NCI-H1694 treated with DMSO at 0.1 percent for 48 hours (cell line): ENCODE measurements around the gene FBN2.
"Not testable (repeated sequence)": the region's sequence is repeated elsewhere in the genome, so short reads cannot be mapped to it uniquely, and the experiment has no call there.

Source experiments
- DNase-seq: peaks from one replicate; lab custom pipeline; 2025; lab: John Stamatoyannopoulos, UW

Gene FBN2

DNA sequence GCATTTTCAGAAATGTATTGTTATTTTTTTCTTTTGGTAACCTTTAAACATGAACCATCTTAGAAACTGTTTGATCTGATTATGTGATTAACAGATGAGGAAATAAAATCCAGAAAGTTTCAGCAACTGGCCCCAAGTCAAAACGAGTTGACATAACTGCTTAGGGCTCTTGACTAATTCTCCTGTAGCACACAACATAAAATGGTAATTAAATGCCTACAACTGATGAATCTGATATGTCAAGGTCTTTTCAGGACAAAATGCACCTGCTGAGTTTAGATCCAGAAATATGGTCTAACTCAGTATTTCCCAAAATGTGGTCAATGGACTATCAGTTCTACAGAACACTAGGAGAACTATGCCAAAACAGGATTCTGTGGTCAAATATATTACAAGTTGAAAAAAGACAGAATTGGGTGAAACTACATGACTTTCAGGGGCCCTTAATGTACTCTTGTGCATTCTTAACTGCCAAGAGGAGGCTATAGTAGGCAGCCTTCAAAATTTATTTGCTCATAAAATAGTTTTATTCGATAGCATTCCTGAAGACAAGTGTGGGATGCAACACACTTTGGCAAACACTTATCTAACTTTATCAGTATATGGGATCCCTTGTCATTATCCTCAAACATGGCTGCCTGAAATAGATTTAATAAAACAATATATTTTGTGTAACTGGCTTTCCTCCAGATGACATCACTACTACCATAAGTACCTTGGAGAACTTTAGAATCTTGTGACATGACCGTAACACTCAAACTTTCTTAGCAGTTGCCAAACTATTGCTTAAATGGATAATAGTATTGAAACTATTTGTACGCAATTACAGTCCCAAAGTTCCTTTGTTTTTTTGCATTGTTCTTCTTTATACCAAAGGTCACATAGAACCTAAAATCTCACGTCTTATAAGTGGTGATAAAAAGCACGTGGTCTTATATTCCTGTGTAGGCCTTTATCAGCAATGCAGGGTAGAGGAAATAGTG, 59.4 kb downstream of the FBN2 start:
- DNase-seq, result no peak

DNA sequence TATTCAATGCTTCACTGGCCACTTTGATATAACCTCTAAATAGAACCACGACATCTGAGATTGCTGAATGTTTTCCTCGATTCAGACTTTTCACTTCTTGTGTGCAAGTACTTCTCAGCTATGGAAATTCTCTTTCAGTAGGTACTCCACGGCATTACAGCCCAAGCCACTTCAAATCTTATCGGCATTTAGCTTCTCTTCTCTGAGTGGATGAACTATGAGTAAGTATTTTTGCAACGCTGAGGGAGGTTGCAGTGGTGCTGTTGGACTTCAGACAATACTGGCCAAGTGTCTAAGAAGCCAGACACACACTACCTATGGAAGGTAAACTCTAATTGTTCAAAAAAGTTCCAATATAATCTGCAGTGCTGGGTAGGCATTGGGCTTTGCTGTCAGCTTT, 60.1 kb downstream of the FBN2 start:
- DNase-seq, result no peak

DNA sequence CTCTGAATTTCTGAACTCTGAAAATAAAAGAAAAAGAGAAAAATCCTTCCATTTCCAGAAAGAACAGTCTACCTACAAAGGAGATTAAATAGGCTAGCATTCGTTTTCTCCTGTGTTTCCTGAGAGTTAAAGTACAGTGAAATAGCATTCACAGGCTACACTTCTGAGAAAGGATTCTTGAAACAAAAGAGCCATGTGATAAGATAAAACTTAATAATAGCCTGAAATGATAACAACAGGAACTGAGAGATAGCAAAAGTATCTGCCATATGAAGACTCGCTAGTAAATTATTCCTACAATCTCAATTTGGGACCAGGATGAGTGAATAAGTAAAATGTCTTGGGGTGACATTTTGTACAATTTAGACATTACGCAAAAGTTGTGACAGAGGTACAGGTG, 62.4 kb downstream of the FBN2 start:
- DNase-seq, result no peak

DNA sequence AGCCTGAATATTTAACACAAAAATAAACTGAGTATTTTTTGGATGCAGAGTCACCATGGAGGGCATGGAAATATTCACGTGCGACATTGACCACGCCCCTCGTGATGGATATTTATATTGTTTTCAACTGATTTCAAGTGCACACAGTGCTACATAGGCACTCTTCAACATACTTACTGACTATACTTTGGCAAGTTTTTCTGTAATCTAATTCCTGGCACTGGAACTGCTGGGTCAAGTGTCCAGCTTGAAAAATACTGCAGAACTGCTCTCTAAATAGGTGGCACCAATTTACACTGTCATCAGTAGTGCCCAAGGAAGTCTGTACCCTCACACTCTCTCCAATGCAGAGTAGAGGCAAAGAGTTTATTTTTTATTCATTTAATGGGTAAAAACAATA, 65.1 kb downstream of the FBN2 start:
- DNase-seq, result no peak

DNA sequence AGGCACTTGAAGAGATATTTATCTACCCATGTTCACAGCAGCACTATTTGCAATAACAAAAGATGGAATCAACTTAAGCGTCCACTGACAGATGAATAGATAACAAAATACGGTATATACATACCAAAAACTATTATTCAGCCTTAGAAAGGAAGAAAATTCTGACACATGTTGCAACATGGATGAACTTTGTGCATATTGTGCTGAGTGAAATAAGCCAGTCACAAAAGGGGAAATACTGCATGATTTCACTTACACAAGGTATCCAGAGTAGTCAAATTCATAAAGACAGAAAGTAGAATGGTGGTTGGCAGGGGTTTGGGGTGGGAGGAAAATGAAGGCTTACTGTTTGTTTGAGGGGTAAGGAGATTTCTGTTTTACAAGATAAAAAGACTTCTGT, 66.0 kb downstream of the FBN2 start:
- DNase-seq, result no peak

DNA sequence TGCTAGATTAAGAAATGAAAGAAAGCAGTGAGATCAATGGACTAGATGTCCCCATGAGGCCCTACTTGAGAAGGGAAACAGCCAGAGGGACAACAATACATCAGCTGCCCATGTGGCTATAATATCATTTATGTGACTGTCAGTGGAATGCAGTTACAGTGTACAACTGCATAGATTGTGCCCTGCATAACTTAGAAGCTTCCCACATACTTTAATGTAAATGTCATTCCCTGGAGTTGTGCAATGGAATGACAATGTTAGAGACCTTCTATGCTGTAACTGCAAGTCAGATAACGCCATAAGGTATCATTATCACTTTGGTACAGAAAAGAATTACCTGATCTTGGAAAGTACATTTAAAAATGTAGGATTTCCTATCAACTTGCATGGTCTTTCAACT, 67.4 kb downstream of the FBN2 start:
- DNase-seq, result no peak

DNA sequence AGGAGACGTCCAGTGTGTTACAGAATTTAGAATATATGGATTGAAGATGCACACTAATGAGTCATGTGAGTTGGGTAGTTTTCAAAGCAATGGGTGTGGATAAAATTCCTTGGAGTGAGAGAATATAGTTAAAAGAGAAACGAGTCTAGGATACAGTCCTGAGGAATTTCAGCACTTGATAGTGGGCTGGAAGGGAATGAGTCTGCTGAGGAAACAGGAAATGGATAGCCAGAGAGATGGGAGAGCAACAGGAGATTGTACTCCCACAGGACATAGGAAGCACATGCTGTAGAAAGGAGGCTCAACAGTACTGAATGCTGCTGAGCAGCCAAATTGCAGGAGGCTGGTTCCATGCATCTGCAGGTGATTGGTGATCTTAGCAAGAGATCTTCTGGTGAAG, 68.1 kb downstream of the FBN2 start:
- DNase-seq, result no peak

DNA sequence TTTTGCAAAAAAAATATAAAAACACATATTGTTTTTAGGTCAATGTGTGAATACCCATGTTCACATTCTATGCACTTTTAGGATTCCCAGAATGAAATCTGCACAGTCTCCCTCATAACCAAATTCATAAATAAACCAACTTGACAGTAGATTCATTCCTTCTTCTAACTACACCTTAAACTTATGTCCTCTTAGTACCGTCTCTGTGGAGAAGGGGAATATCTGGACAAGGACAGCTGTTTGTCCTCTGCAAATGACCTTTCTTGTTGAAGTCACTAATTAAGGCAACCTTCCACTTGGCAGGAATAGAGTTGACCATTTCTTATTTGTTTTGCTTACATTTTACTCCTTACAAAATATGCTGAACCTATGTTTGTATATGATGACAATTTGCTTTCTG, 71.1 kb downstream of the FBN2 start:
- no peak for DNase-seq

DNA sequence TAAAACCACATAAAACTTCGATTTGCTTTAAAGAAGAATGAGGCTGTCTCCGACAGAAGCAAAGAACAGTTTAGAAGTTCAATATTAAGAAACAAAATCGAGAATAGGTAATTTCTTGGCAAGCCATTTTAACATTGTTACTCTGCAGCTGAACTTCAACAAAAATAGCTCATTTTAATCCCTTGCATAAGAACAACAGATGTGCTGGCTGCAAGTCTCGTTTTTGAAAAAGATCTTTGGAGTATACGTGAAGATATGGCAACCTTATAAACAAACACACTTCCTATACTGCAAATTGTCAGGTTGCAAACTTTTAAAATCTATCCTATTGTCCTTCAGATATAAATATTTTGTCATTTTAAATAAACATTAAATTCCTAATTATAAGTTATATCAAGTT, 71.5 kb downstream of the FBN2 start:
- DNase-seq, result no peak

DNA sequence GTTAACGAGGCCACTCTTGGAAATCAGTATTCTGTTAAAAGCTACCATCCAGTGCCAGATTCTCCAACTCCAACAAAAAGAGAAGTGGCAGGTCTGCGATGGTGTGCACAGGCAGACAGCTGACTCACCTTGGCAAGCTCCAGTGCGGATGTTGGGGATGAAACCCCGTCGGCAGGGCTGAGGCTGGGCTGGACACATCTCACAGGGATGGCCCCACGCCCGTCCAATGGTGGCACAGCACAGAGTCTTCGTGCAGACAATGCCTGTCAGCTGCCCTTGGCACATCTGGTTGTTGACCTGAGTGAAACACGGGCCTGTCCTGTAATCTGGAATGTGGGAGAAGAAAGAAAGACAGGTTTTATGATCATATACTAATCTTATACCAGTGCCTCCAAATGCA, 73.4 kb downstream of the FBN2 start:
- no peak for DNase-seq

DNA sequence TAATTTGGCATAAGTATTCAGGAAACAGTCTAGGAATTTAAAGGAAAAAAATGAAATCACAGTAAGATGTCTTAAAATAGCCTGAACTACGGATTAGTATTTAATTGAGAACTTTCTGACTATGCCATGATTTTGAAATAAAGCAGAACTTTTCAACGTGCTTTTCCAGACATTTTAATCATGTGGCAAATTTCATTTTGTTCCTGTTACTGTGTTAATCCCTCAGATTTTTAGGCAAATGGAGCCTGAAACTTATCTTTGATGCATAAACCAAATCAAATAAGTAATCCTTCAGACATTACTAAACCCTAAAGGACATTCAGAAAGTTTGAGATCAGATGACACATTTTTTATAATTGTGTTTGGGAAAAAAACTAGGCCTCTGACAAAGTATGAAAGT, 75.7 kb downstream of the FBN2 start:
- no peak for DNase-seq

DNA sequence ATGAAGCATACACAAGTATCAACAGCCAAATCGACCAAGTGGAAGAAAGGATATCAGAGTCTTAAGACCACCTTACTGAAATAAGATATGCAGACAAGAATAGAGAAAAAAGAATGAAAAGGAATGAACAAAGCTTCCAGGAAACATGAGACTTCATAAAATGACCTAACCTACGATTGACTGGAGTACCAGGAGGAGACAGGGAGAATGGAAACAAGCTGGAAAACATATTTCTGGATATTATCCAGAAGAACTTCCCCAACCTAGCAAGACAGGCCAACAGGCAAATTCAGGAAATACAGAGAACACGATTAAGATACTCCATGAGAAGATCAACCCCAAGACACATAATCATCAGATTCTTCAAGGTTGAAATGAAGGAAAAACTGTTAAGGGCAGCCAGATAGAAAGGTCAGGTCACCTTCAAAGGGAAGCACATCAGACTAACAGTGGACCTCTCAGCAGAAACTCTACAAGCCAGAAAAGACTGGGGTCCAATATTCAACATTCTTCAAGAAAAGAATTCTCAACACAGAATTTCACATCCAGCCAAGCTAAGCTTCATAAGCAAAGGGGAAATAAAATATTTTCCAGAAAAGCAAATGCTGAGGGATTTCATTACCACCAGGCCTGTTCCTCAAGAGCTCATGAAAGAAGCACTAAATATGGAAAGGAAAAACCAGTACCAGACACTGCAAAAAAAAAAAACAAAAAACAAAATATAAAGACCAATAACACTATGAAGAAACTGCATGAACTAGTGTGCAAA, 80.7 kb downstream of the FBN2 start:
- DNase-seq, result not testable (repeated sequence)

DNA sequence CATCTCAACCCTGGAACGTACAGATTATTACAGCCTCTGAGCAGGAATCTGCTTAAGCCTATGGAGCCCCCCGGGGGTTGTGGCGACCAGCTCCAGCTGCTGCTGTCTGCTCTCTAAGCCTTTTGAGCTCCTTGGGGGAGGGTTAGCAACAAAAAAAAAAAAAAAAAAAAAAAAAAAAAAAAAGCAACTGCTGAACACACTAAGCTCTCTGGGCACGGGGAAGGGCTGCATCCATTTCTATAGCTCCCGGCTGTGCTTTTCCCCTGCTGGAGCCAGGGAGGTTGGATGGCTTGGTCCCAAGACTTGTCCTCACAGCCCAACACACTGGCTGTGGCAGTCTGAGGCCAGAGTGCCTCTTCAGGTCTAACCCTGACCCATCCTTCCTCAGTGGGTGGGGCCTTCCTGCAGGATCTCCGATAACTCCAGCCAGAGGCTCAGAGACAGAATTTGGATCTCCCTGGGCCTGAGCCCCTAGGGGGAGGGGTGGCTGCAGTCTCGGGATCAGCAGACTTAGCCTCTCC, 82.1 kb downstream of the FBN2 start:
- DNase-seq, result no peak

DNA sequence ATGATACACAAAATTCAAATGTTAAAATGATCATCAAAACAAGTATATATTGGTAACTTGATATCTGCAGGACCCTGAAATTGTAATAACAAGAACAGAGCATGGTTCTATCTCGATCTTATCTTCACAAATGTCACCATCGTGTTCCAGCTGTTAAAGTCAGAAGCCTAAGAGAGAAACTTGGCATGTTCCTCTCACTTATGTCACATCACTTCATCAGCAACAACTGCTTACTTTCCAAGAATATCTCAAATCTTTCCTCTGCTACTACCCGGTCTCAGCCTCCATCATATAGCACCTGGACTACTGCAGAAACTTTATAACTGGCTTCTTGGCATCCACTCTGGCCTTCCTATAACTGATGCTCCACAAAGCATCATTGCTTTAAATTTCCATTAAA, 84.9 kb downstream of the FBN2 start:
- no peak for DNase-seq

DNA sequence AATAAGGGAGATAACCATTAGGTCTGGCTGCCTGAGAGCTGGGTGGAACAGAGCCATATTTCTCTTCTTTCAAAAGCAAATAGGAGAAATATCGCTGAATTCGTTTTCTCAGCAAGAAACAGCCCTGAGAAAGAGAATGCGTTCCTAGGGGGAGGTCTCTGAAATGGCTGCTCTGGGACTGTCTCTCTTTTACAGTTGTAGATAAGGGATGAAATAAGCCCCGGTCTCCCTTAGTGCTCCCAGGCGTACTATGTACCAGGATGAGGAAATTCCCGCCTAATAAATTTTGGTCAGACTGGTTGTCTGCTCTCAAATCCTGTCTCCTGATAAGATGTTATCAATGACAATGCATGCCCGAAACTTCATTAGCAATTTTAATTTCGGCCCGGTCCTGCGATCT, 90.8 kb downstream of the FBN2 start:
- not testable (repeated sequence) for DNase-seq

DNA sequence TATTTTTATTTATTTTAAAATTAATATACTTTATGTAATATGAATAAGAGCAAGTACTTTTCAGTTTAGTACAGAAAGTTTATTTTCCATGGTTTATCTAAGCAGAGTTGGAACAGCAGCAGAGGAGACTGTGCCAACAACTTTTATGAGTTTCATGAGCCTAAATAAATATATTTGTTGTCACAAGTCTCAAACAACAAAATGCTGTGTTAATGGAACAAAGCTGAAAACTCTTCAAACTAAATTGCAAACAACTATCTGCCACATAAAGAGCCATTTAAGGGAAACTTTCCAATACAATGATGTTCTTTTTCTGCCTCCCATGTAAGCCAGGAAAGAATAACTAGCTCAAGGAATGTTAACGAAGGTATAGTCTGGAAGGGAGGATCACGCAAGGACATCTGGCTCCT, 96.1 kb downstream of the FBN2 start:
- no peak for DNase-seq

DNA sequence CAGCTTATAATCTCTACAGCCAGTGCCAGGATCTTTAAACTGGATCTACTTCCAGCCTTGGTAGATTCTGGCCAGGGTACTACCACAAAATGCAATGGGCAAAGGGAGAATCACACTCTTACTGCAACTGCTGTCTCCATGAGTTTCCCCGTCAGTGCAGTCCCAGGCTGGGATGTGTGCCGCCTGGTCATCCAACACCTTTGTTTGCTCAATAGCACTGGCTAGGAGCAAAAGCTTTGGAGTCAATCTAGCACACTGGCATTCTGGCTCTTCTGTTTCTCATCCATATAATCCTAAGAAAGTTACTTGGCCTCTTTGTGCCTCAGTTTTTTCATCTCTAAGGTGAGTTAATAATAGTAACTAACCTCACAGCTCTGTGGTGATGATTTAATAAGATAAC, 96.9 kb downstream of the FBN2 start:
- DNase-seq, result no peak

DNA sequence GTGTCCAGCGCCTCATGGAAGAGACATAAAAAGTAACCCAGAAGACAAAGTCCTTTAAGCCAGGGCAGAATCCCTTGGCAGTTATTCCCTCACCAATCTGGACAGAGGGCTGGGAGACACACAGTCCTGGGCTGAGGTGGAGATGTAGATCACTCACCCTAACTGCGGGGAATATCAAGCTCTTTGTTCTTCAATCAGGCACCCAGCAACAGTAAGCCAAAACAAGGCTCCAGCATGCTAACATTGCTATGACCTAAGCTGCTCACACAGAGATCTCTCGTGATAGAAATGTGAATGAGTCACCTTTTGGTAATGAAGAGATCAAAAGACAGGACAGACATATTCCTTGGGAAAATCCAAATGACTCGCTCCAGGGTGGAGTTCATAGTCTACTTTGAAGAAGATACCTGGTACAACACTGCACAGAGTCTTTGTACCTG, 101.3 kb downstream of the FBN2 start:
- DNase-seq, result no peak

DNA sequence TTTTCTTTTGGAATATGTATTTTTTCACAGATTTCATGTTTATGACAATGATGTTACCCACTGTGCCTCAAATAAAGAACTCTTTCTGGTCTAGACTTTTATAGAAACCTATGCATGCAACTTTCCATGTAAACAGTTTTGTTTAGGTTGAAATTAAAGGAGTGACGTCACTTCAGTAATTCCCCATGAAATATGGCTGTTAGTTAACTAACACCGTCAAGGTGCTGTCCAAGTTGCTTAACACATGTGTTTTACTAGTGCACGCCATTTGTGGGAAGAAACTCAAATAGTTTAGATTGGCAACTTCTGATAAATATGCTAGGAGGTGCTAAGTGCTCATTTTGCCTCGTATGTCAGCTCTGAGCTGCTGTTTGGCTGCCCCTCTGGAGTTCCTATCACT, 102.2 kb downstream of the FBN2 start:
- DNase-seq, result no peak

DNA sequence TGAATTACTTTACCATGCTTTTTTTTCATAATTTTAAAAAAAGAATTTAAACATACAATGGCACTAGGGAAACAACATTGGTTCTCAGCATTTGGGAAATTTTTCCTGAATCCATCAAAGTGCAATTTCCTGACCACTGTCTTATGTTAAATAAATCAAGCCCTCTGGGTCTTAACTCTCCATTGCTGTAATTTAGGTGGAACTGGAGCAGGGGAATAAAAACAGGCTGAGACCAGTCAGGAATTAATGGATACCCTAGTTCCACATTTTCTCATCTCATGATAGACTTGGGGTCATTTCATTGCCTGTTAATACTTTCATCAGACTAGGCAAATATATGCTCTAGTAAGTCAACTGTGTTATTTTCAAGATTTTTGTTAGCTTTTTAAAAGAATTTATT, 103.1 kb downstream of the FBN2 start:
- no peak for DNase-seq

DNA sequence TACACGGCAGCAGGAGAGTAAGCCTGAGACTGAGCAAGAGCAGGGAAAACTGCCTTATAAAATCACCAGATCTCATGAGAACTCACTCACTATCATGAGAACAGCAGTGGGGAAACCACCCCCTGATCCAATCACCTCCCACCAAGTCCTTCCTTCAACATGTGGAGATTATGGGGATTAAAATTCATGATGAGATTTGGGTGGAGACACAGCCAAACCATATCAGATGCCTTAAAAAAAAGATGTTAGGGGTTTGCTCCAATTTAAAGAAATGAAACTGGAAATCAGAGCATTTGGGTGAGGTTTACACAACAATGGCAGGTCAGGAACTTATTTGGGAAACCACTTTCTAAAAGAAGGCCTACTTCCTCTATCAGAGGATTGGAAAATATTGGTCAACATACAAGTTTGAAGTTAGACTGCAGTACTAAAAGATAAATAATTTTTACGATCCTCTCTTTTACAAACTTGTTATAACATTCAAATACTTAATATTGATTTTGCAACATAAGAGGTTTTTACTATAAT, 105.1 kb downstream of the FBN2 start:
- no peak for DNase-seq

DNA sequence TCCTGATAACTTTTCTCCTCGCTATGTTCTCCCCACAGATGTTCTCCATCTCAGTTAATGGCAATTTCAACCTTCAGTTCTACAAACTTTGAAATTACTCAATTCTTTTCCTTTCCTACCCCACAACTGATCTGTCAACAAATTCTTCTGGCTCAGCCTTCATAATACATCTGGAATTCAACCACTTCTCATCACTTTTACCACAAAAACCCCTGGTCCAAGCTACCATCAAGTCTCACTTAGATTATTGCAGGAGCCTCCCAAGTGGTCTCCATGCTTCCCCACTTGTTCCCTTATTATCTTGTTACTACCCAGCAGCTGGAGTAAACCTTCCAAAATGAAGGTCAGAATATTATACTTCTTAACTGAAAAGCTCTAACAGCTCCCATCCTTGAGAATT, 110.1 kb downstream of the FBN2 start:
- no peak for DNase-seq

DNA sequence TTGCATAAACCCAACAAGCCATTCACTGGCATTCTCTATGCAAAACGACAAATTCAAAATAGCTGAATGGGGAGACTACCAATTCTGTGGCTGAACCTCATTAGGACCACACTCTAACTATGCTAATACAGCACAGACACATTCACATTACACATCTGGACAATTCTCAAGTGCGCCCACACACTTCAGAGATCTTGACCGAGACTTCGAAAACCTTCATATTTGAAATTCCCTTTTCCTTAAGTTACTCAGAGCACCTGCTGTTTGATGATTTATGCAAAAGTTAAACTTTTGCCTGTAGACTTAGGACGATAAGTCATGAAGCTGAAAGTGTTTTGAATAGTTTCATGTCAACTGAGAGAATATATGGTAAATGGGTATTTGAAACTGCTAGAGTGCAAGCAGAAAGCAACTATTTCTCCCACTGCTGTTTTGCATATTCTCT, 111.9 kb downstream of the FBN2 start:
- no peak for DNase-seq
